ENCODE results near the gene PROZ. TPM values are rescaled to one million over a fixed set of nuclear protein-coding genes. Genes with fewer than 3 reads are reported as not detected.
A peak's percentile ranks its signal among the peaks of the same experiment; 100 is the strongest.

PROZ gene
- total RNA-seq, 1 experiment from 2014 or later: not detected

GRCh38 chr13:113121183-113121927 is 37.1 kb upstream of the PROZ start:
- Histone ChIP-seq H3K14ac (ENCODE audit: insufficient read depth, low read length) (no peak overlapping the region; the same call in 1 of the 2 replicates), H3K27ac (ENCODE audit: insufficient read length, low read depth, low read length) (no peak overlapping the region), H3K56ac (ENCODE audit: insufficient read length, low read depth, low read length) (no peak overlapping the region), H2BK12ac (ENCODE audit: insufficient read length, low read depth, low read length) (no peak overlapping the region), H3K27me3 (ENCODE audit: insufficient read depth, low read length) (no peaks in the 10 kb centered on the region), H2BK15ac (ENCODE audit: low read depth, low read length) (no peak overlapping the region), H4K20me1 (ENCODE audit: control insufficient read depth, insufficient read depth, insufficient read length) (no peaks in the 10 kb centered on the region), H3K9me3 (ENCODE audit: control insufficient read depth, low read depth, low read length) (no peaks in the 10 kb centered on the region), H3K4ac (ENCODE audit: low read depth, low read length) (no peak overlapping the region), H3K4me1 (ENCODE audit: insufficient read depth, low read length) (no peaks in the 10 kb centered on the region; the same call in 1 of the 2 replicates), H4K5ac (ENCODE audit: insufficient read length, low read depth, low read length) (no peak overlapping the region), H3K9ac (ENCODE audit: extremely low read depth, insufficient read length, low read length) (no peak overlapping the region), H4K8ac (replicated peaks; ENCODE audit: insufficient read length, low read depth, low read length) (no peak overlapping the region), H3K23me2 (ENCODE audit: insufficient read length, low read depth, low read length, poor library complexity, severe bottlenecking) (no peaks in the 10 kb centered on the region), H4K91ac (ENCODE audit: insufficient read length, low read depth, low read length) (no peak overlapping the region), H2BK20ac (ENCODE audit: low read depth, low read length, poor library complexity, severe bottlenecking) (no peak overlapping the region), H2AK5ac (ENCODE audit: insufficient read length, low read length) (no peak overlapping the region), H3T11ph (ENCODE audit: low read length) (no peak overlapping the region), H3K4me2 (ENCODE audit: insufficient read depth, insufficient read length, low read length) (no peak overlapping the region), H3K18ac (ENCODE audit: insufficient read length, low read depth, low read length) (peak overlapping the region; percentile 16), H3K23ac (ENCODE audit: insufficient read length, low read depth, low read length) (no peak overlapping the region), H3K79me2 (ENCODE audit: insufficient read depth, low read length) (no peaks in the 10 kb centered on the region), H2BK120ac (ENCODE audit: low read depth, low read length, poor library complexity, severe bottlenecking) (no peak overlapping the region), H2BK5ac (ENCODE audit: insufficient read length, low read length) (no peak overlapping the region), H2AFZ (ENCODE audit: low read length) (no peak overlapping the region), H3K79me1 (ENCODE audit: insufficient read depth, low read depth, low read length, poor library complexity, severe bottlenecking) (no peaks in the 10 kb centered on the region)
- no peaks in the 10 kb centered on the region for H3K9me3 Mint-ChIP-seq
- H3K27ac Mint-ChIP-seq: no peak overlapping the region
- peaks cover 10 to 15% of the 10 kb centered on the region in 2 experiments for H3K4me1 Mint-ChIP-seq
- no peak for TF ChIP-seq CTCF (conservative IDR thresholded peaks at IDR 0.05)
- no peak overlapping the region for H3K4me3 Mint-ChIP-seq
- WGBS (ENCODE audit: extremely low coverage, insufficient read length, low lambda C conversion rate): no CpG with 5 or more reads among the region's 24 CpGs
- no peak for DNase-seq
- H3K36me3 Mint-ChIP-seq (ENCODE audit: insufficient read depth in 1 of 3, low read depth in 3 of 3): no peaks in the 10 kb centered on the region
- H3K27me3 Mint-ChIP-seq (ENCODE audit: low read depth): peaks cover 27% of the 10 kb centered on the region

All from H9 (cell line).